ENCODE measurements around the gene DNAH17. TPM values are rescaled to one million over a fixed set of nuclear protein-coding genes. Genes with fewer than 3 reads are reported as not detected.
A peak's percentile ranks its signal among the peaks of the same experiment; 100 is the strongest.

Gene DNAH17
- total RNA-seq, 1 experiment from 2014 or later = 0.13 TPM

DNA sequence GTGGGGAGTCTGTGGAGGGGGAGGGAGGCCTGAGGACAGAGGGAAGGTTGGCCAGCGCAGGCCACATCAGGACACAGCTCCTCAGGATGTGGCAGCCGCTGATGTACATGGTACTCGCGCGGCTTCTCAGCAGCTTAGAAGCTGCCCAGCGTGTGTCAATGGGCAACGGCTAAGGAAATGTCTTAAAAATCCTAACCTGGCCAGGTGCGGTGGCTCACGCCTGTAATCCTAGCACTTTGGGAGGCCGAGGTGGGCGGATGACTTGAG is 145.6 kb downstream of the DNAH17 start:
- H4K20me1 ChIP-seq (ENCODE audit: control insufficient read depth, insufficient read depth, insufficient read length) = no peaks in the 10 kb centered on the region
- no peaks in the 10 kb centered on the region for H3K9me3 Mint-ChIP-seq
- H3K14ac ChIP-seq (ENCODE audit: insufficient read depth, low read length) = no peak overlapping the region
- no peak overlapping the region for H4K91ac ChIP-seq (ENCODE audit: insufficient read length, low read depth, low read length)
- H3K79me2 ChIP-seq (ENCODE audit: insufficient read depth, low read length) = no peaks in the 10 kb centered on the region
- no peak overlapping the region for H2AFZ ChIP-seq (ENCODE audit: low read length)
- H4K8ac ChIP-seq (replicated peaks; ENCODE audit: insufficient read length, low read depth, low read length) = no peak overlapping the region
- H2BK120ac ChIP-seq (ENCODE audit: low read depth, low read length, poor library complexity, severe bottlenecking) = no peak overlapping the region
- no peak overlapping the region for H2AK5ac ChIP-seq (ENCODE audit: insufficient read length, low read length)
- H3K27ac ChIP-seq (ENCODE audit: insufficient read length, low read depth, low read length) = no peak overlapping the region
- H3K9ac ChIP-seq (ENCODE audit: extremely low read depth, insufficient read length, low read length) = no peak overlapping the region
- no peaks in the 10 kb centered on the region for H3K9me3 ChIP-seq (ENCODE audit: control insufficient read depth, low read depth, low read length)
- H4K5ac ChIP-seq (ENCODE audit: insufficient read length, low read depth, low read length) = no peak overlapping the region
- no peaks in the 10 kb centered on the region for H3K23me2 ChIP-seq (ENCODE audit: insufficient read length, low read depth, low read length, poor library complexity, severe bottlenecking)
- H2BK20ac ChIP-seq (ENCODE audit: low read depth, low read length, poor library complexity, severe bottlenecking) = no peak overlapping the region
- H3K23ac ChIP-seq (ENCODE audit: insufficient read length, low read depth, low read length) = no peak overlapping the region
- H3K18ac ChIP-seq (ENCODE audit: insufficient read length, low read depth, low read length) = no peak overlapping the region
- no peaks in the 10 kb centered on the region for H3K27me3 ChIP-seq (ENCODE audit: insufficient read depth, low read length)
- no peak overlapping the region for H3K4ac ChIP-seq (ENCODE audit: low read depth, low read length)
- DNase-seq = no peak
- no peak overlapping the region for H2BK5ac ChIP-seq (ENCODE audit: insufficient read length, low read length)
- H3K56ac ChIP-seq (ENCODE audit: insufficient read length, low read depth, low read length) = no peak overlapping the region
- no peaks in the 10 kb centered on the region; the same call in none of the 2 replicates for H3K4me1 ChIP-seq (ENCODE audit: insufficient read depth, low read length)
- peaks cover 6% of the 10 kb centered on the region for H3K27me3 Mint-ChIP-seq (ENCODE audit: low read depth)
- H2BK12ac ChIP-seq (ENCODE audit: insufficient read length, low read depth, low read length) = no peak overlapping the region
- H3K4me2 ChIP-seq (ENCODE audit: insufficient read depth, insufficient read length, low read length) = no peak overlapping the region
- TF ChIP-seq, protein P1, sequence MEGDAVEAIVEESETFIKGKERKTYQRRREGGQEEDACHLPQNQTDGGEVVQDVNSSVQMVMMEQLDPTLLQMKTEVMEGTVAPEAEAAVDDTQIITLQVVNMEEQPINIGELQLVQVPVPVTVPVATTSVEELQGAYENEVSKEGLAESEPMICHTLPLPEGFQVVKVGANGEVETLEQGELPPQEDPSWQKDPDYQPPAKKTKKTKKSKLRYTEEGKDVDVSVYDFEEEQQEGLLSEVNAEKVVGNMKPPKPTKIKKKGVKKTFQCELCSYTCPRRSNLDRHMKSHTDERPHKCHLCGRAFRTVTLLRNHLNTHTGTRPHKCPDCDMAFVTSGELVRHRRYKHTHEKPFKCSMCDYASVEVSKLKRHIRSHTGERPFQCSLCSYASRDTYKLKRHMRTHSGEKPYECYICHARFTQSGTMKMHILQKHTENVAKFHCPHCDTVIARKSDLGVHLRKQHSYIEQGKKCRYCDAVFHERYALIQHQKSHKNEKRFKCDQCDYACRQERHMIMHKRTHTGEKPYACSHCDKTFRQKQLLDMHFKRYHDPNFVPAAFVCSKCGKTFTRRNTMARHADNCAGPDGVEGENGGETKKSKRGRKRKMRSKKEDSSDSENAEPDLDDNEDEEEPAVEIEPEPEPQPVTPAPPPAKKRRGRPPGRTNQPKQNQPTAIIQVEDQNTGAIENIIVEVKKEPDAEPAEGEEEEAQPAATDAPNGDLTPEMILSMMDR (conservative IDR thresholded peaks at IDR 0.05) = no peak
- H3K4me3 Mint-ChIP-seq = no peak overlapping the region
- H3T11ph ChIP-seq (ENCODE audit: low read length) = no peak overlapping the region
- peaks cover 5 to 22% (median 15%) of the 10 kb centered on the region in 3 experiments for H3K36me3 Mint-ChIP-seq (ENCODE audit: insufficient read depth in 1 of 3, low read depth in 3 of 3)
- H3K4me1 Mint-ChIP-seq = peaks cover 20 to 34% of the 10 kb centered on the region in 2 experiments
- no peak overlapping the region for H2BK15ac ChIP-seq (ENCODE audit: low read depth, low read length)
- H3K79me1 ChIP-seq (ENCODE audit: insufficient read depth, low read depth, low read length, poor library complexity, severe bottlenecking) = no peaks in the 10 kb centered on the region
- H3K27ac Mint-ChIP-seq = peak overlapping the region; percentile 26 to 94 (median 63); a peak in 2 of 7 replicates
- WGBS (ENCODE audit: extremely low coverage, insufficient read length, low lambda C conversion rate) = no CpG with 5 or more reads among the region's 11 CpGs

Data from H9 (cell line).